Measurements from ENCODE around the gene CCDC157.
"Not testable (repeated sequence)": the region's sequence is repeated elsewhere in the genome, so short reads cannot be mapped to it uniquely, and the experiment has no call there.

Gene CCDC157

DNA sequence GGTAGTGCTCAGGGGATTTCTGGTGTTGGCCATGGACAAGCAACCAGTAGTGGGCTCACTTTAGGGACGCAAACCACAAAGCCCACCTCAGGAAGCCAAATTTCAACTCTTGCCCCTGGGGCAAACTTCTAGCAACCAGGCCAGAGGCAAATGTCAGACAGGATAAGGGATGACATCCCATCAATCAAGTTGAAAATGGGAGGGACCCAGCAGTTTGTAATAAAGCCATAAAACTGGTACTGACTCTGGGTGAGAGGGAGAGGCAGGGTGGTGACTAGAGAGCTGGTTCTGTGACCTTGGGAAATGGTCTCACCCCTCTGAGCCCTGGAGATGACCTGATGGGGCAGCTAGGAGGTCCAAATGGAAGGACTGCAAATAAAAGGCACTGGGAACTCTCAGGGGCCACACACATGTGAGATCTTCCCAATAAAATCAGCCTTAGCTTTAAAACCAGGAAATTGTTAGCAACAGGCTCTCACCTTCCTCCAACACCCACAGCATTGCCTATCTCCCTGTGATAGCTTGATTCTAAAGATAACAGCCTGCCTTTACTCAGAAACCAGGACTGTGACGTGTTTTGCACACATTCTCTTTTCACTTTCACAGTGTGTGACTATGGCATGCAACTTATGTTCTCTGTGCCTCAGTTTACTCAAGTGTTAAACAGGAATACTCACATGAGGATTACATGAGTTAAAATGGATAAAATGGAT is 23.7 kb upstream of the CCDC157 start:
- TF ChIP-seq, protein P1, sequence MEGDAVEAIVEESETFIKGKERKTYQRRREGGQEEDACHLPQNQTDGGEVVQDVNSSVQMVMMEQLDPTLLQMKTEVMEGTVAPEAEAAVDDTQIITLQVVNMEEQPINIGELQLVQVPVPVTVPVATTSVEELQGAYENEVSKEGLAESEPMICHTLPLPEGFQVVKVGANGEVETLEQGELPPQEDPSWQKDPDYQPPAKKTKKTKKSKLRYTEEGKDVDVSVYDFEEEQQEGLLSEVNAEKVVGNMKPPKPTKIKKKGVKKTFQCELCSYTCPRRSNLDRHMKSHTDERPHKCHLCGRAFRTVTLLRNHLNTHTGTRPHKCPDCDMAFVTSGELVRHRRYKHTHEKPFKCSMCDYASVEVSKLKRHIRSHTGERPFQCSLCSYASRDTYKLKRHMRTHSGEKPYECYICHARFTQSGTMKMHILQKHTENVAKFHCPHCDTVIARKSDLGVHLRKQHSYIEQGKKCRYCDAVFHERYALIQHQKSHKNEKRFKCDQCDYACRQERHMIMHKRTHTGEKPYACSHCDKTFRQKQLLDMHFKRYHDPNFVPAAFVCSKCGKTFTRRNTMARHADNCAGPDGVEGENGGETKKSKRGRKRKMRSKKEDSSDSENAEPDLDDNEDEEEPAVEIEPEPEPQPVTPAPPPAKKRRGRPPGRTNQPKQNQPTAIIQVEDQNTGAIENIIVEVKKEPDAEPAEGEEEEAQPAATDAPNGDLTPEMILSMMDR (IDR thresholded peaks at IDR 0.05; ENCODE audit: extremely low read depth, insufficient read depth, missing control alignments) = no peak
- in situ Hi-C loops (cut with MboI; ENCODE audit: low pct_unique_long_range_greater_than_20kb, low sequenced_read_pairs, unreplicated experiment) = no loop called here
- no peak for DNase-seq (ENCODE audit: low spot score)

DNA sequence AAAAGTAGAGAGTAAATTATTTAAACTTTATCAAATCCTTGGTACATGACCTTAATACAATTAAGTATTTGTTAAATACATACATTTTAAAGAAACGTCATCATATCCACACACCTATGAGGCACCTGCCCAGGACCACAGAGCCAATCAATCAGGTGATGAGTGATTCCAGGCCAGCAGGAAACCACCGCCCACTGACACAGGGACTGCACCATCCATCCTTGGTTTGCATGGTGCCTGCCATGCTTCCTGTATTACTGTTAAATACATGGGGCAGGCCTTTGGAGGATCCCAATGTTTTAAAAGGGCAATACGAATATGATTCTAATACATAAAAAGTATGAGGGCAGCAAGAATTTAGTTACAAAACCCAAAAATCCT is 23.1 kb upstream of the CCDC157 start:
- in situ Hi-C loops (cut with MboI; ENCODE audit: low pct_unique_long_range_greater_than_20kb, low sequenced_read_pairs, unreplicated experiment) = no loop called here
- no peak for DNase-seq (ENCODE audit: low spot score)
- TF ChIP-seq, protein P1 (IDR thresholded peaks at IDR 0.05; ENCODE audit: extremely low read depth, insufficient read depth, missing control alignments) = no peak

DNA sequence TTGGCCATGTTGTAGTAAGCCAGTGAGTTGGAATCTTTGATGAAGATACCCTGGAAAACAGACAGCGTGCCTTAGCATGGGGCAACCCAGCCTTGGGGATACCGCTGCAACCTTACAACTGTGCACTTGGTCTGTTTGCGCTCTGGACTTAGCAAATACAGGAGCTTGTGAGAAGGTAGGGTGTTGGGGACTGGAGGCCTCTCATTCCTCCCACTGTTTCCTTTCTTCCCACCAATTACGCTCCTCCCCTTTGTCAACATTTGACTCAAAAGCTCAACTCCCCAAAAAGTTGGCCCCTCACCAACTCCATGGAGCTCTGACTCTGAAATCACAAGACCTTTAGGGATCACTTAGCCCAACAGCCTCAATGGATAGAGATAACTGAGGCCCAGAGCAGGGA is 22.2 kb upstream of the CCDC157 start:
- DNase-seq (ENCODE audit: low spot score) = no peak
- in situ Hi-C loops (cut with MboI; ENCODE audit: low pct_unique_long_range_greater_than_20kb, low sequenced_read_pairs, unreplicated experiment) = no loop called here
- TF ChIP-seq, protein P1 (IDR thresholded peaks at IDR 0.05; ENCODE audit: extremely low read depth, insufficient read depth, missing control alignments) = no peak

DNA sequence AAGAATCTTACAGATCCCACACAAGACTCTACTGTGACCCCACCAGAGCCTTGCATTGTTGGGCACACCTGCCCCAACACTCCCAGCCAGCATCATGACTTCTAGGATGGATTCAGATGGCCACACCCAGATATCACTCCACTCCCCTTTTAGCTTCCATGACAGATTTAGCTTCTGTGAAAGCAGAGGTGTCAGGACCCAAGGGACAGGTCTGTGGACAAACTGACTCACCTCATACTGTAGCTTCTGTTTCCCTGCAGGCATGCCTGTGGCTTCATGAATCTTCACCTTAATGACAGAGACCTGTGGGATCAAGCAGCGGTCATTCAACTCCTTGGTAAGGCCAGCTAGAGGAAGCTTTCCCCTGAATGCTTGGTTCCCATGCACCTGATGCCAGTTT is 21.6 kb upstream of the CCDC157 start:
- no peak for DNase-seq (ENCODE audit: low spot score)
- in situ Hi-C loops (cut with MboI; ENCODE audit: low pct_unique_long_range_greater_than_20kb, low sequenced_read_pairs, unreplicated experiment) = no loop called here
- TF ChIP-seq, protein P1 (IDR thresholded peaks at IDR 0.05; ENCODE audit: extremely low read depth, insufficient read depth, missing control alignments) = no peak

DNA sequence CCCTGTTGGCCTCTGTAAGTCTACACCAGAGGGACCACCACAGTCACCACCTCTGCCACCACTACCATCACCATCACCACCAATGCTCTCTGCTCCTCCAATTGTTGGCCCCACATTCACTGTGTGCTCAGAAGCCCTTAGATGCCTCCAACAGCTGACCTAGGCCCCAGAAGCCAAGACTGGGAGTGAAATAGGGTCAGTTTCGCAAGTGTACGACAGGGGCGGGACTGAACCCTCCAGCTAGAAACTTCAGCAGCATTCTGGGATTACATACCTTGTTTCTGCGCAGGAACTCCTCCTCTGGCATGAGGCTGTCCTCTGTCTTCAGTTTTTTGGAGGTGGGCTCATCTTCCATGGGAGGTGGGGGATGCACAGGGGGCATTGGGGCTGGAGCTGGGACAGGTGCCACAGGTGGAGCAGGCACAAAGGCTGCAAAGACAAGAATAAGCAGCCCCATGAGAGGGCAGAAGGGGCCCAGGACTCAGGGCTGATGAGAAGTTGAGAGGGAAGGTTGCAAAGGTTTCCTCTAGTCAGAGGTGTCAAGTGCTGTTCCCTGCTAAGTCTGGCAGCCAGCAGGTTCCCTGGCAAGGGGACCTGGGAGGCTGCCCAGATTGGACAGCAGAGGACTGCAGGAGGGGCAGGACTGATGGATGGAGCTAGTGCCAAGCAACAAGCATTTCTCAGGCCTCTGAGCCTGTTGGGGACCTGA is 19.9 kb upstream of the CCDC157 start:
- TF ChIP-seq, protein P1 (IDR thresholded peaks at IDR 0.05; ENCODE audit: extremely low read depth, insufficient read depth, missing control alignments) = no peak
- in situ Hi-C loops (cut with MboI; ENCODE audit: low pct_unique_long_range_greater_than_20kb, low sequenced_read_pairs, unreplicated experiment) = no loop called here
- DNase-seq (ENCODE audit: low spot score) = no peak

DNA sequence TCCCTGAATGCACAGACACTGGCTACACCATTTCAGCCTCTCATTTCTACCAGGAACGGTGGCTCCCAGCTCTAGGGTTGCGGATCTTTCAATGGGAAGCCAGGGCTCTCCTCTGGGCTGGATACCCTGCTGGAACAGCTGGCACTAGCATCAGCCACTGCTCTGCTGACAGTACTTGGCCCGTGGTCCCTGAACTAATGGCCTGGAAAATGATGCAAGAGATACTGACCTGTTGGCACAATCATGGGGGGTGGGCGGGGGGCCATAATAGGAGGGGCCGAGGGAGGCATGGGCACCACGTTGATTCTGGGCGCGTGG is 19.4 kb upstream of the CCDC157 start:
- in situ Hi-C loops (cut with MboI; ENCODE audit: low pct_unique_long_range_greater_than_20kb, low sequenced_read_pairs, unreplicated experiment) = no loop called here
- no peak for DNase-seq (ENCODE audit: low spot score)
- TF ChIP-seq, protein P1 (IDR thresholded peaks at IDR 0.05; ENCODE audit: extremely low read depth, insufficient read depth, missing control alignments) = no peak

DNA sequence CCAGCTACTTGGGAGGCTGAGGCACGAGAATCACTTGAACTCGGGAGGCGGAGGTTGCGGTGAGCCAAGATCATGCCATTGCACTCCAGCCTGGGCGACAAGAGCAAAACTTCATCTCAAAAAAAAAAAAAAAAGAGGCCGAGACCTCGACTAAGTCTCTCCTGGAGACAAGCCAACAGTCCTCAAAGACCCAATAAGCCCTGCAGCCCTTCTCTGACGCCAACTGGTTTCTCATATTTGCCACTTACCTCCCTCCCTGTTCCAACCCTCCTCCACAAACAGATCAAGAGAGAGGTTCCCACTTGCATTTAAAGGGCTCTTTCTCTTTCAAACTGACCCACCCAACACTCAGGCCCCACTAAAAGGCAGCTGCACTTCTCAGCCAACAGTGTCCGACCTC is 18.5 kb upstream of the CCDC157 start:
- in situ Hi-C loops (cut with MboI; ENCODE audit: low pct_unique_long_range_greater_than_20kb, low sequenced_read_pairs, unreplicated experiment); DNase-seq (ENCODE audit: low spot score): not testable (repeated sequence)
